Islet of Langerhans (tissue), 1 donor: ENCODE data around the gene STK32B.
"Not testable (repeated sequence)": the region's sequence is repeated elsewhere in the genome, so short reads cannot be mapped to it uniquely, and the experiment has no call there.

Experiments
- FAIRE-seq: peaks from one replicate; lab custom pipeline; 2011; peaks lifted over from hg19 to GRCh38; lab: Jason Lieb, UNC

STK32B gene

GRCh38 chr4:5164221-5164912, 113.1 kb downstream of the STK32B start:
- FAIRE-seq = no peak

GRCh38 chr4:5165420-5166369, 114.4 kb downstream of the STK32B start:
- no peak for FAIRE-seq

- no peak for FAIRE-seq
Measured at GRCh38 chr4:5166377-5166776, 115.1 kb downstream of the STK32B start.

DNA sequence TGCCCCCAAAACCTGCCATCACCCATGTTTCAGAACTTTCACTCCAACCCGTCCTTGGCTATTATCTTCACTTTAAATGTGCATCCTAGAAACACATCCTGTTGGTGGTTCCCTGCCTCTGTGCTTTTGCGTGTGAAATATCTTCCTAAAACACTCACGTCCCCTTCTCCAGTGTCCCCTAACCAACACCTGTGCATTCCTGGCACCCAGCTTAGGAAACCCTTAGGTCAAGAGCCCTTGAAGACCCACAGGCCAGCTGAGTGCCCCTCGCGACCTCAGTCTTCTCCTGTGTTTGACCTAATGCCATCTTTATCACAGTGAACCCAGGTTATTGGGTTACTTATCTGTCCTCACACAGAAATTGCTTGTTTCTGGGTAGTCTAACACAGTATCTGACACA, 117.6 kb downstream of the STK32B start:
- no peak for FAIRE-seq

- FAIRE-seq = not testable (repeated sequence)
Measured at GRCh38 chr4:5175836-5176235, 124.6 kb downstream of the STK32B start.

GRCh38 chr4:5184606-5185005, 133.3 kb downstream of the STK32B start:
- no peak for FAIRE-seq

- FAIRE-seq = no peak
Measured at GRCh38 chr4:5185551-5185950, 134.3 kb downstream of the STK32B start.

DNA sequence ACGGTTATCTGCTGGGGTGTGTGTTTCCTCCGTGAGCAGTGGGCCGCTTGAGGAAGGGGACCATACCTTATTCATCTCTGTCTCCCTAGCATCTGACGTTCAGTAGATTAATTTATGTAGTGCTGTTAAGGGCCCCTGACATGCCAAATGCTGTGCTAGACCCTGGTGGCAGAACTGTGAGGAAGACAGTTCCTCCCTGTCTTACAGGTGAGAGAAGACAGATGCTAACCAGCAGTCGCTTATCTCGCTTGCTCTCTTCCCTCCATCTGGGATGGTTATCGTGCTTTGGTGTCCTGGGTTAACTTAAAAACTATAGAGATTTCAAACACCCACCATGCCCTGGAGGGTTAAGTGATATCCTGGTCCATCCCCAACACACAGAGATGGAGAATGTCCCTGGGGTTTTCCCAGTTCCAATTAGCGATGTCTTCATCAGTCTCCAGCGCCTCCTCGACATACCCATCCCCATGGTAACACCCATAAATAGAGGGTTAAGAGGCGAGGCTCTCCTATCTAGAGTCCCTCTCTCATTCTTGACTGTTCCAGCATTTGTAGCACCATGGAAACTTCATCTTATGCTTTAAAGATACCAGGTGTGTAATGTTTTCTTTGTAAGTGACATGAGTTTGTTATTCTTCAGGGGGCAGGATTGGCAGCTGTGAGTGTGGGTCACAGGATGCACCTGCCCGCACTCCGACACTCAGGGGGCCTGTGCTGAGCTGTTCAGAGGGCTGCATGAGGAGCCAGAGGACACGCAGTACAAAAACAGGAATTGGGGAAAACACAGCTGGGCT, 135.2 kb downstream of the STK32B start:
- no peak for FAIRE-seq

DNA sequence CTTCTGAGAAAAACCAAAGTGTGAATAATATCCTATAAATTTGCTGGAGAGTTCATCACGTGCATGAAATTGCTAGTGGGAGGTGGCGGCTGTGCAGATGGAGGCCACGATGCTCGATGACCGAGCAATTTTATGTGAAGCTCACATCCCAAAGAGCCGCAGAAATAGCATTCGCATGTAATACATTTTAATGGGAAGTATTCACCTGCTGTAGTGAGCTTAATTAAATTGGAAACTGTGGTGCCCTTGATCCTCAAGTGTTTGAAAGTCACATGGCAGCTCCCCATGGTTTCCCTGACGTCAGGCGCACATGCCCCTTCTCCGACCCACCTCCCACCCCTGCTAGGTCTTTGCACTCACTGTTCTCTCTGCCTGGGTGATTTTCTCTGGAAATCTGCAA, 136.8 kb downstream of the STK32B start:
- no peak for FAIRE-seq

DNA sequence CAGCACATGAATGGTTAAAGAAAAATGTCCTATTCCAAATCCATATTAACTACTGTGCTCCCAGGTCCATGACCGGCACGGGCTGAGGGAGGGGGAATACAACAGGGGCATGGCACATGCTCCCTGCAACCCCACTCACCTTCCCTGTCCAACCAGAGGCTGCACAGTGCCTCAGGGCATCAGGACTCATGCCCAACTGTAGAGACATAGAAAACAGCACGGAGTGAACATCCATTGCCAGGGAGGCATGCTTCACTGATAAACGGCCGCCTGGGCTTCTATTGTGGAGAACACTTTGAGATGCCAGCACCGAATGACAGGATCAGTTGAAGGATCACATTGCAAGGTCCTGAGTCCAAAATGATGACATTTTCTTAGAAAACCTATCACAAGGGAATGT, 140.6 kb downstream of the STK32B start:
- FAIRE-seq = no peak

DNA sequence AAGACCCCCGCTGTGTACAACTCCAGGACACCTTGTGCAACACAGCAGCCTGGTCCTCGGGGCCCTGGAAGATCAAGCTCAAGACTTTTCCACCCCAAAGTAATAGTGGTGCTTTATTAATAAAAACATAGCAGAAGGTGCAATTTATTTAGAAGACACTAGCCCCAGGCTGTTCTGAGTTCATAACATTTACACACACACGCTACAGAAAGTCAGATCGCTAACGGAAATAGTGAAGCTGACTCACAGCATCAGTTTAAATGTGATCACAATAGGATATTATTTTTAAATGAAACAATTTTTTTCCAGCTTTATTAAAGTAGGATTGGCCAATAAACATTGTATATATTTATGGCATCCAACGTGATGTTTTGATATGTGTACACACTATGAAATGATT, 141.0 kb downstream of the STK32B start:
- no peak for FAIRE-seq

DNA sequence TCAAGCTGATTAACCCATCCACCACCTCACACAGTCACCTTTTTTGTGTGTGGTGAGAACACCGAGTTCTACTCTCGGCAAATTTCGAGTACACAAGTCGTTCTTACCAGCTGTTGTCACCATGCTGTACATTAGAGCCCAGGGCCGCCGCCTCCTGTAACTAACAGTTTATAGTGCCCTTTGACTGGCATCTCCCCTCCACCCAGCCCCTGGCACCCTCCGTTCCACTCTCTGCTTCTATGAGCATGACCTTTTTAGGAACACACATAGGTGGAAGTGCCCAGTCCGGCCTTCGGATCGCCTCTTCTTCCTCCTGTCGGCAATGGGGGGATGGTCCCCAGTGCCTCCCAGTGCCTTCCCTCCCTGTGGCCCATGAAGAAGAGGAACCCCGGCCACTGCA, 141.4 kb downstream of the STK32B start:
- no peak for FAIRE-seq

- no peak for FAIRE-seq
Measured at GRCh38 chr4:5198656-5199541, 147.6 kb downstream of the STK32B start.

DNA sequence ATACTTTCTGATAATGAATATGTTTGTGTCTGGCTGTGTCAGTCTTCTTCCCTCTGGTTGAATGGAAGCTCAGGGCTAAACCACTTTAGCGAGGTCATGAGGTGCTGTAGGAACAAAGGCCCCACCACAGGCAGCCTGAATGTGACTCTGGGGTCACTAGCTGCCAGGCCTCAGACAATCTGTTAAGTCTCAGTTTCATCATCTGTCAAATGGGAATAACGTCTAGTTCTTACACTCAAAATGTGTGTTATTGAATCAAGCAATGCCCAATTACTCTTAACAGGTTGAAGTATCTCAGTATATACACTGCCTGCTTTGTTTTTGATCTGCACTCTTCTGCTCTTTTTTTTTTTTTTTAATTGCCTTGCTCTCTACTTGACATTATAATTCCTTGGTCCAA, 148.6 kb downstream of the STK32B start:
- no peak for FAIRE-seq

DNA sequence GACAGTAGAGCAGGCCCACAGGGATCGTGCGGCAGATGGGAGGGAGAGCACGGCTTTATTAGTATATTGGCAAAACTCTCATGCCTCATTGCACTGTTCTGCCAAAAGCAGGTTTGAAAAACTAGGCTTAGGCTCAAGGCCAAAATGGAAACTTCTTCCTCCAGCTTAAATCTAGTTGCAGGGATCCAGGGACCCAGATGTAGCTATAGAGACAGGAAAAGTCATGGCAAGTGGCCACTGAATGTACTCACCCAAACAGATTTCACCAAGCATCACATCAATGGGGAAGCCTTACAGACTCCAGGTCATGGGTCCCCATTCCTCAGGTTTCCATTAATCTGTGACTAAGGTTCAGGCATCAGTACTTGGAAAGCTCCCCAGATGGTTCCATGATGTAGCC, 149.2 kb downstream of the STK32B start:
- FAIRE-seq = no peak

GRCh38 chr4:5203309-5203992, 152.2 kb downstream of the STK32B start:
- no peak for FAIRE-seq

GRCh38 chr4:5203993-5204310, 152.7 kb downstream of the STK32B start:
- FAIRE-seq = no peak

- no peak for FAIRE-seq
Measured at GRCh38 chr4:5204781-5205180, 153.5 kb downstream of the STK32B start.

- FAIRE-seq = no peak
Measured at GRCh38 chr4:5206016-5206790, 154.9 kb downstream of the STK32B start.

DNA sequence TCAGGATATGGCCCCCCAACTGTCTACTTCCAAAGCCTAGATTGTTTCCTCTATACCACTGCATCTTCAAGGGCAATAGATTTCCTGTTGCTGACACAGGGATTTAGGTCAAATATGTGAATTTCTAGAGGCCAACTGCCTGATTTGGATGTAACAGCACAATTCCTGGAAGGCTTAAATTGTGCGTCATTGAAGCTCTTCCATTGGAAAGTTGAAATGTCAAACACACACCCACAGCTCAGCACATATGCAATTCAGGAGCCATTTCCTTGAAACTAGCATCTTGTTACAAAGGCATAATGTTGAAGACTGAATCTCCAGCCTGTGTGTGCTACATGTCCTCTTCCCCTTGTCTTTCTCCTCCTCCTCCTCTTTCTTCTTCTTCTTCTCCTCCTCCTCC, 158.6 kb downstream of the STK32B start:
- FAIRE-seq = no peak
